Astrocyte (in vitro differentiated cells and primary cell): ENCODE results near the gene SEMA3A. TPM values are rescaled to one million over a fixed set of nuclear protein-coding genes. Genes with fewer than 3 reads are reported as not detected.
A peak's percentile ranks its signal among the peaks of the same experiment; 100 is the strongest.

Source experiments
- DNase-seq: peaks from one replicate; pipeline ENCODE4 v3.0.0-alpha.2; 2010; ENCODE audit warnings: low read depth
- FAIRE-seq: peaks from 2 replicates; lab custom pipeline; 2011; peaks lifted over from hg19 to GRCh38; lab: Jason Lieb, UNC
- H2AFZ ChIP-seq: 2 replicates; pipeline ENCODE4 v1.6.0; 2012; ENCODE audit warnings: low read depth, low read length, inconsistent platforms
- H3K27ac ChIP-seq: 2 replicates; pipeline ENCODE4 v1.5.1; 2011; ENCODE audit warnings: low read depth, low read length, inconsistent platforms
- H3K27me3 ChIP-seq: 2 replicates; pipeline ENCODE4 v1.6.0; 2011; ENCODE audit warnings: low read length, inconsistent platforms; ENCODE audit not compliant: insufficient read depth
- H3K36me3 ChIP-seq: 2 replicates; pipeline ENCODE4 v1.5.1; 2011; ENCODE audit warnings: low read length, inconsistent platforms; ENCODE audit not compliant: insufficient read depth
- H3K4me1 ChIP-seq: 2 replicates; pipeline ENCODE4 v1.5.1; 2011; ENCODE audit warnings: low read length, inconsistent platforms; ENCODE audit not compliant: insufficient read depth
- H3K4me2 ChIP-seq: 2 replicates; pipeline ENCODE4 v1.6.0; 2012; ENCODE audit warnings: low read length, inconsistent platforms
- H3K4me3 ChIP-seq: 2 replicates; pipeline ENCODE4 v1.5.1; 2011; ENCODE audit warnings: low read depth, mild to moderate bottlenecking, low read length, inconsistent platforms; ENCODE audit not compliant: insufficient read depth
- H3K79me2 ChIP-seq: 2 replicates; pipeline ENCODE4 v1.6.0; 2012; ENCODE audit warnings: mild to moderate bottlenecking, low read length, inconsistent platforms; ENCODE audit not compliant: insufficient read depth
- H3K9ac ChIP-seq: 2 replicates; pipeline ENCODE4 v1.6.0; 2012; ENCODE audit warnings: mild to moderate bottlenecking, low read length, inconsistent platforms
- H3K9me3 ChIP-seq: 2 replicates; pipeline ENCODE4 v1.5.1; 2012; ENCODE audit warnings: low read depth, mild to moderate bottlenecking, low read length, inconsistent platforms; ENCODE audit not compliant: insufficient read depth
- H4K20me1 ChIP-seq: 2 replicates; pipeline ENCODE4 v1.6.0; 2012; ENCODE audit warnings: low read length, inconsistent platforms; ENCODE audit not compliant: insufficient read depth
- H3K27ac Mint-ChIP-seq: one replicate; pipeline ENCODE4 v1.8.0; 2021; ENCODE audit warnings: mild to moderate bottlenecking, mixed read lengths; ENCODE audit not compliant: unreplicated experiment
- H3K27me3 Mint-ChIP-seq: one replicate; pipeline ENCODE4 v1.8.0; 2021; ENCODE audit warnings: low read depth, mixed read lengths; ENCODE audit not compliant: unreplicated experiment
- H3K36me3 Mint-ChIP-seq: one replicate; pipeline ENCODE4 v1.8.0; 2021; ENCODE audit warnings: low read depth, mixed read lengths; ENCODE audit not compliant: unreplicated experiment
- H3K4me1 Mint-ChIP-seq: one replicate; pipeline ENCODE4 v1.8.0; 2021; ENCODE audit warnings: low read depth, mixed read lengths; ENCODE audit not compliant: unreplicated experiment
- H3K4me3 Mint-ChIP-seq: one replicate; pipeline ENCODE4 v1.8.0; 2021; ENCODE audit warnings: mild to moderate bottlenecking, moderate library complexity, mixed read lengths; ENCODE audit not compliant: unreplicated experiment
- H3K9me3 Mint-ChIP-seq: one replicate; pipeline ENCODE4 v1.8.0; 2021; ENCODE audit warnings: mild to moderate bottlenecking, mixed read lengths; ENCODE audit not compliant: unreplicated experiment
- CTCF ChIP-seq: IDR thresholded peaks from 2 replicates; pipeline ENCODE4 v1.5.1; 2011; ENCODE audit warnings: low read depth, mild to moderate bottlenecking, inconsistent platforms, low read length, moderate library complexity; ENCODE audit not compliant: insufficient read depth
- EZH2 ChIP-seq: IDR thresholded peaks from 2 replicates; pipeline ENCODE4 v1.6.1; 2012; ENCODE audit warnings: mild to moderate bottlenecking, low read length, inconsistent platforms; ENCODE audit not compliant: insufficient read depth
- total RNA-seq: library from RNA; stranded (reverse); gene quantifications from 2 replicates; pipeline ENCODE4 v1.2.1, GENCODE V29; 2021

The SEMA3A gene
- total RNA-seq, 1 donor from 2014 or later = 31.3 TPM

GRCh38 chr7:84073186-84073875 is 121.3 kb downstream of the SEMA3A start:
- Histone ChIP-seq H3K4me1 (peaks cover 4% of the 10 kb centered on the region), H4K20me1 (no peaks in the 10 kb centered on the region), H3K27ac (peak overlapping the region; percentile 29), H3K36me3 (no peaks in the 10 kb centered on the region), H3K27me3 (no peaks in the 10 kb centered on the region), H2AFZ (no peak overlapping the region), H3K9me3 (no peaks in the 10 kb centered on the region), H3K4me3 (no peak overlapping the region), H3K9ac (no peak overlapping the region), H3K79me2 (peaks cover 4% of the 10 kb centered on the region), H3K4me2 (peak overlapping the region; percentile 24)
- Mint-ChIP-seq H3K4me3 (no peak overlapping the region), H3K36me3 (no peaks in the 10 kb centered on the region), H3K4me1 (peaks cover 2% of the 10 kb centered on the region), H3K27ac (no peak overlapping the region), H3K27me3 (no peaks in the 10 kb centered on the region), H3K9me3 (no peaks in the 10 kb centered on the region)
- TF ChIP-seq EZH2 (no peak), CTCF (no peak)
- peak; percentile 53 for DNase-seq
- FAIRE-seq = no peak

- Histone ChIP-seq H3K27ac (no peak overlapping the region), H3K36me3 (no peaks in the 10 kb centered on the region), H2AFZ (no peak overlapping the region), H3K27me3 (no peaks in the 10 kb centered on the region), H3K4me3 (no peak overlapping the region), H3K79me2 (peaks cover 4% of the 10 kb centered on the region), H3K9me3 (no peaks in the 10 kb centered on the region), H3K4me2 (no peak overlapping the region), H3K9ac (no peak overlapping the region), H3K4me1 (peaks cover 4% of the 10 kb centered on the region), H4K20me1 (no peaks in the 10 kb centered on the region)
- TF ChIP-seq EZH2 (no peak), CTCF (no peak)
- Mint-ChIP-seq H3K4me3 (no peak overlapping the region), H3K27ac (no peak overlapping the region), H3K9me3 (peaks cover 3% of the 10 kb centered on the region), H3K4me1 (no peaks in the 10 kb centered on the region), H3K27me3 (no peaks in the 10 kb centered on the region), H3K36me3 (no peaks in the 10 kb centered on the region)
- FAIRE-seq (no peak), DNase-seq (no peak)
Measured at GRCh38 chr7:84070770-84071169, 123.8 kb downstream of the SEMA3A start.

GRCh38 chr7:84069999-84070500 is 124.5 kb downstream of the SEMA3A start:
- Histone ChIP-seq H3K9me3 (no peaks in the 10 kb centered on the region), H3K36me3 (no peaks in the 10 kb centered on the region), H3K4me3 (no peak overlapping the region), H4K20me1 (no peaks in the 10 kb centered on the region), H2AFZ (no peak overlapping the region), H3K27me3 (no peaks in the 10 kb centered on the region), H3K27ac (no peak overlapping the region), H3K9ac (no peak overlapping the region), H3K4me1 (peaks cover 4% of the 10 kb centered on the region), H3K79me2 (peaks cover 4% of the 10 kb centered on the region), H3K4me2 (no peak overlapping the region)
- Mint-ChIP-seq H3K27me3 (no peaks in the 10 kb centered on the region), H3K4me3 (no peak overlapping the region), H3K27ac (no peak overlapping the region), H3K9me3 (peaks cover 3% of the 10 kb centered on the region), H3K36me3 (no peaks in the 10 kb centered on the region), H3K4me1 (no peaks in the 10 kb centered on the region)
- TF ChIP-seq EZH2 (no peak), CTCF (no peak)
- DNase-seq (no peak), FAIRE-seq (no peak)
